Non-pigmented ciliary epithelial cell (primary cell): Measurements from ENCODE around the gene PIPOX.

Source experiments
- DNase-seq: peaks from one replicate; pipeline ENCODE4 v3.0.0-alpha.2; 2010; ENCODE audit warnings: low read depth

PIPOX gene, protein sequence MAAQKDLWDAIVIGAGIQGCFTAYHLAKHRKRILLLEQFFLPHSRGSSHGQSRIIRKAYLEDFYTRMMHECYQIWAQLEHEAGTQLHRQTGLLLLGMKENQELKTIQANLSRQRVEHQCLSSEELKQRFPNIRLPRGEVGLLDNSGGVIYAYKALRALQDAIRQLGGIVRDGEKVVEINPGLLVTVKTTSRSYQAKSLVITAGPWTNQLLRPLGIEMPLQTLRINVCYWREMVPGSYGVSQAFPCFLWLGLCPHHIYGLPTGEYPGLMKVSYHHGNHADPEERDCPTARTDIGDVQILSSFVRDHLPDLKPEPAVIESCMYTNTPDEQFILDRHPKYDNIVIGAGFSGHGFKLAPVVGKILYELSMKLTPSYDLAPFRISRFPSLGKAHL

DNA sequence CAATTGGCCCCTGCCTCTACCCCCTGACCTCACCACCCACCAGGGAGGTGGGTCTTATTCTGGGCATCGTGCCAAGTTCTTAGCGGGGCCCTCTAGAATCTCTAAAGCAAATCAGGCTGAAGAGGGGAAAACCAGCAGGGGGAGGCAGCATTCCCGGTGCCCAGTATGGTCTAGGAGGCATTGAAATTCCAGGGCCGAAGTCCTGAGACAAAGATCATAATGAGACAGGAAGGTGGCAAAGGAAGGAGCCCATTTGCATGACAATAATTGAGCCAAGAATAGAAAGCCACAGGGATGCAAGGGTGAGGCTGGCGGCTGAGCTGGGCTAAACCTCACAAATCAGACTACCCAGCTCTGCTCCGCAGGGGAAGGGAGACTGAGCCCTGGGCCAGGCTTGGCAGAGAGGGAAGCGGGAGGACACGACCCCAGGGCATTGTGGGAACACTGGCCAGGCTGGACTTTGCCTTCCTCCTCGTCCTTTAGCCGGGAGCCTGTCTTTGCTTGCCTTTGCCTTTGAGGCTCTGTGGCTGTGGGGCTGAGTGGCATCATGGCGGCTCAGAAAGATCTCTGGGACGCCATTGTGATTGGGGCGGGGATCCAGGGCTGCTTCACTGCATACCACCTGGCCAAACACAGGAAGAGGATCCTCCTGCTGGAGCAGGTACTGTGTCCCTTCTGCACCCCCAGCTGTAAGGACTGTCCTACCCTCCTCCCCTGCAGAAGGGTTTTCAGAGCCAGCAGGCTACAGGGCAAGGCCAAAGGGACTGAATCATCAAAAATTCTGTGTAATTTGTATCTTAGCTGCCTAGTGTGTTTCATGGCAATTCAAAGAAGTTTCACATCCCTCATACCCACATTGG, at the start of gene PIPOX:
PIPOX (plus strand) TSS at position 463 of the 860 bp plus-strand sequence; CDS start at position 548, 85 bp downstream.
- no peak for DNase-seq

DNA sequence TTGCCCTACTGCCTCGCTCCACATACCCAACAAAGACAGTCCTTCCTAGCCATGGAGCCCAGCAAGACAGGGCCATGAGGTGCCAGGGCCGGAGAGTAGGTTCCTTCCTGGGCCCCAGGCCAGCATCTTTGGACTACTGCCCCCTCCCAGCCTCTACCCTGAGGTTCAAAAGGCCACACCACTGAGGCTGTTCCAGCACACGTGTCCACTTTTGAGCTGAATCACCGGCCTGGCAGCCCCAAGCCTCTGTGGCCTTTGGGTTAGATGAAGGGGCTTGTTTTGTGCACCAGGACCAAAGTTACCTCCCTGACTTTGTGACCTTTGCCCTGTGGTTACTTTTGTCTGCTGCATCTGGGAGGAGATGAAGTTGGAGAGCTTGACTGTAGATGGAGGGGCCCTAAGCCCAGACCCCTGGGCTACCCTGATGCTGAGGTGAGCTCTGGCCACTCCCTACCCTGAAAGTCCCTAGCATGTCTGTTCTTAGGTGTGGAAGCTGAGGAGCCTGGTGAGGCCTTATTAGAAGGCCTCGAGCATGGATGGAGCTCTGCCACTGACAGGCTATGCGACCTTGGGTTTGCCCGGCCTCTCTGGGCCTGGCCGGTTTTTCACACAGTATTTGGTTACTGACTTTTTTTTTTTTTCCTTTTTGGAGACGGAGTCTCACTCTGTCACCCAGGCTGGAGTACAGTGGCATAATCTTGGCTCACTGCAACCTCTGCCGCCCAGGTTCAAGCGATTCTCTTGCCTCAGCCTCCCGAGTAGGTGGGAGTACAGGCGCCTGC, 49.1 kb upstream of the PIPOX start:
- no peak for DNase-seq

DNA sequence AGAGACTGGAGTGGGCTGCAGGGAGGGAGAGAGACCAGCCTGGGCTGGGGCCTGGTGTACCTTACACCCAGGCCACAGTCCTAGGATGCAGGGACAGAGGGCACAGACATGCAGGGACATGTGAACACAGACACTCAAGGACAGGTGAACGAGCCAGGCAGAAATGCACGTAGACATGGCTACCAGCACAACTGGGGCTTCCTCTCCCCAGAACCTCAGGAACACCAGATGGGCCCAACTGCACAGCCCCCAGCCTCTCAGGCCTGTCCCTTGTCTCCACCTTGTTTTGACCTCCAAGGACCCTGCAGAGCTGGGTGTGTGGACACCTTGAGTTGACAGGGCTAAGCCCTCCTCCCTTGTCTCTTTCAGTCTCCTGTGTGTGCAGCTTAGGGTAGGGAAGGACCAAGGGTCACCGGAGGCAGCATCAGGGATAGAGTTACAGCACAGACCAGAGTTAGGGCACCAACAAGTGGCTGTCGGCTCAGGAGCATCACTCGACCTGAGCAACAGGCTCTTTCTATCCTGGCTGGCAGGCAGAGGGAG, 46.3 kb upstream of the PIPOX start:
- no peak for DNase-seq

DNA sequence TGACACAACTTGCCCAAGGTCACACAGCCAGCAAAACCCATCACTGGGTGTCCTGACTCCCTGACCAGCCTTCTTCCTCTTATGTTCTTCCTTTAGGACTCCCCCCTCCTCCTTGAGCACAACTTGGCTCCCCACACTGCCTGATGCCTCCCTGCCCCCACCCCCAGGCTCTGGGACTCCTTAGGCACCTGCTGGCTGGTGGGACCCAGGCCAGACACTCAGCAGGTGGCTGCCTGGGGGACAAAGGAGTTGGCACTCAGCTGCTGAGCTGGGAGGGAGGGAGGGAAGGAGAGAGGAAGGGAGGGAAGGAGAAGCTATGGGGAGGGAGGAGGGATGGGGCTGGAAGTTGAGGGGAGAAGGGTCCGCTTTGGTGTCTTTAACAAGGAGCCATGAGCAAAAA, 45.1 kb upstream of the PIPOX start:
- DNase-seq: no peak

DNA sequence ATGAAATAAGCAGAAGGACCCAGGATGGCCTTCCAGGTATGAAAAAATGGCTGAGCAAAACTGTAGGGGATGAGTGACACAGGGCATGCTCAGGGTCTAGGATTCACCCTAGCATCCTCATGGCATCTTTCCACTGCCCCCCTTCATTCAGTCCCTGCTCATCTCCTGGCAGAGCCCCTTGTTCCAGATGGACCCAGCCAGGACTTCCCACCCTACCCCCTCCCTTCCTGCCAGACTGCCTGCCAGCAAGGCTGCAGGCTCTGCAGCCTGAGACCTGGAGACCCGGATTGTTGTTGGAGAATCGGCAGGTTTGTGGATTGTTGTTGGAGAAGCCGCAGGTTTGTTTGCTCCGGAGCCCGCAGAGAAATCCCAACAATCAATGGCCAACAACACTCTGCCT, 43.7 kb upstream of the PIPOX start:
- no peak for DNase-seq

DNA sequence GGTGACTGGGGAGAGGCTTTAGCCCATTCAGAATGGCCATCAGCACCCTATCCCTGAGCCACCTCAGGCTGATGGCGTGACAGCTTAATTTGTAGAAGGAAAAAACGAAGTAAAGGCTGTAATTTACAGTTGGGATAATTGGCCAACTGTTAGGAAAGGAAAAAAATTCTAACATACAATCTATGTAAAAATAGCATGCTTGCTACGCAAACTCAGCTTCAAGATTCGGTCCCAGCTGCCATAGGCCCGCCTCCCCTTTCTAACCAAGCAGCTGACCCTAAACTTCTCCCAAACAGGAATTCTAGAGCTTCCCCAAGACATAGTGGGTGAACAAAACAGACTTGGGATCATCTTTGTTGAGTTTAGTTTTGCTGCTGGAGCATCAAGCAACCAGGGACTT, 42.0 kb upstream of the PIPOX start:
- DNase-seq: no peak

DNA sequence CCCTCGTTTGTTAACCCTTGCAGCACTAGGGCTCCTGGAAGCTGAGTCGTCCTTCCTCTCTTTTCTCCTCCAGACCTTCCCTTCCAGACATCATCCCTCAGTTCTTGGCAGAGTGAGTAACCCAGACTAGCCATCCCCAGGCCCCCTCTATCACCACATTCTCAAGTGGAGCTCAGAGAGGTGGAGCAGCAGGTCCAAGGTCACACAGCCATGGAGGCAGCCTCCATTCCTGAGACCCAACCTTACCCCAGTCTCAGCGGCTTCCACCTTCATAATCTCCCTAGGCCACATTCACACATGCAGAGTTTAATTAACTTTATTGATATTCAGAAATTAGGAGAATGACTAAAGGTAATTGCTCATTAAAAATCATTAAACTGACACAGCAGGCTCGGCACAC, 40.1 kb upstream of the PIPOX start:
- DNase-seq: no peak

DNA sequence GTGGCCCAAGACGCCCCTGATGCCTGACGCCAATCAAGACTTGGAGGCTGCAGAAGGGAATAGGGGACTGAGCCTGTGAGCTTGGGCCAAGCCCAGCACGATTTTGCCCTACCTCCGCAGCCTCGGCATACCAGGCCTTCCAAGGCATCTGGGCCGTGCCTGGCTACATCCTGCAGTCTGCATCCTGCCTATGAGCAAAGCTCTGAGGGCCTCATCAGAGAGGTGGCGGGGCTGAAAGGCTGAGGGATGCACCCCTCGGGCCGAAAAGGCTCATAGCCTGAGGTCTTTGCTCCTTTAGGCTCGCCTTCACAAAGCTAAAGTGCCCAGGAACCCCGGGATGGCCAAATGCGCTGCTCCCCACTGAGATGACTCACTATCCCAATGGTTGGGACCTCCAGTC, 39.7 kb upstream of the PIPOX start:
- DNase-seq: no peak

DNA sequence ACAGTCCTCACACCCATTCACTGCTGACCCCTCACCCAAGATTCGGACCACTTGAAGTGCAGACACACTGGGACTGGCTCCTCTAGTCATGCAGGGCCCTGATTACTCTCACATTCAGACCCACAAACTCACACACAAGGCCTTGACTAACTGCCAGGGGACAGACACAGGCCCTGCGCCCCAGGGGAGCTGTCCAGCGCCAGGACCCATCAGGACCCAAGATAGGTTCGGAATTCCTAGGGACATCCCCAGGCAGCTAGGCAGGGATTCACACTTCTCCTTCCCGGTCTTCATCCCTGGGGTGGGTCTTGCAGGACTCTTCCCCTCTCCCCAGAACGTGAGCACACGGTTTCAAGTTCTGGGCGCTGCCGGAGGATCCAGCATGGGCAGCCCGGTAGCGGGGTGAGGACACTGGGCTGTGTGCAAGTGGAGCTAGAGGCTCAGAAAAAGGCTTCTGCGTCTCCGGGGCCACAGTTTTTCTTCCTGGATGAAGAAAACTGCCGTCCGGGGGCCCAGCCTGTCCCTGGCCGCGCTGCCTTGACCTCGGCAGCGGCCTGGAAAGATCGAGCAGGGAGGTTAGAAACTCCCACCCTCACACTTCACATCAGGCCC, 38.8 kb upstream of the PIPOX start:
- no peak for DNase-seq

DNA sequence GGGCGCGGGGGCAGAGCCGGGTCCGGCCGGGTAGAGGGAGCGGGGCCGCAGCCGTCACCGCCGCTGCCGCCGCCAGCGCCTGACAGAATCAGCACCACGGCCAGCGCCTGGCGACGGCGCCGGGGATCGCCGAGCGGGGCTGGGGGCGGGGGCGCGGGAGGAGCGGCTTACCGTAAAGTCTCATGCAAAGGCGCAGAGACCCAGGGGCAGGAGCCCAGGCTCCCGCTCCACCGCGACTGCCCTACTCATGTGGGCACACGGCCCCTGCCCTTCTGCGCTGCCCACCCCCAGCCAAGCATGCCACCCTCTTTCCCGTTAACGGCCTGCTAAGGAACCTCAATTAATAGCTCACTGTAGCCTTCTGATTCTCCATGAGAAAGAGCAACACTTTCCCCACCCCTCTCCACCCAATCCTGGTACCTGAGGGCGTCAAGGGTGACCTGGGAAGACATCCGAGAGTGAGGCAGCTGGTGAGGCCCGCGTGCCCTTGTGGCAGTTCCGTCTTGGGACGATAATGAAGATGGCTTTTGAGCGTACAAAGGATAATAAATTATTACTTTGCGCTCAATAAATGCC, 36.9 kb upstream of the PIPOX start, which contains the start of gene SEZ6:
SEZ6 (minus strand) TSS at position 98 of the 576 bp plus-strand sequence. CDS start 164 bp downstream, outside the sequence.
- DNase-seq: no peak

DNA sequence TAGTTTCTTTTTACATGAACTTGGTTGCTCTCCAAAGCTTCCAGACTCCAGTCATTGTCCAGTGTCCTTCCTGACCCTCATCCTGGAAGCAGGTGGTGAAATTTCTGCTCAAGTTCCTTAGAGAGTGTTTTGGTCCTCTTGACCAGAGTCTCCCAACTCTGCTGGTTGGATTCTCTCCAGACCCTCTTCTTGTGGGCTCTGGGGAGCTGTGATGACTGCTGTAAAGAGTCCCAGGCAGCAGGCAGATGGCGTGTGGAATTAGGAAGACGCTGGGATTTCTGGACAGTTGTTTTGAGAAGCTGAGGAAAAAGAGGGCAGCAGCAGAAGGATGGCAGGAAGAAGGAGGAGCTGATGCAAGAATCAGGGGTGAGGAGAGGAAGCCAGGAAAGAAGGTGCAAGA, 35.5 kb upstream of the PIPOX start:
- no peak for DNase-seq

DNA sequence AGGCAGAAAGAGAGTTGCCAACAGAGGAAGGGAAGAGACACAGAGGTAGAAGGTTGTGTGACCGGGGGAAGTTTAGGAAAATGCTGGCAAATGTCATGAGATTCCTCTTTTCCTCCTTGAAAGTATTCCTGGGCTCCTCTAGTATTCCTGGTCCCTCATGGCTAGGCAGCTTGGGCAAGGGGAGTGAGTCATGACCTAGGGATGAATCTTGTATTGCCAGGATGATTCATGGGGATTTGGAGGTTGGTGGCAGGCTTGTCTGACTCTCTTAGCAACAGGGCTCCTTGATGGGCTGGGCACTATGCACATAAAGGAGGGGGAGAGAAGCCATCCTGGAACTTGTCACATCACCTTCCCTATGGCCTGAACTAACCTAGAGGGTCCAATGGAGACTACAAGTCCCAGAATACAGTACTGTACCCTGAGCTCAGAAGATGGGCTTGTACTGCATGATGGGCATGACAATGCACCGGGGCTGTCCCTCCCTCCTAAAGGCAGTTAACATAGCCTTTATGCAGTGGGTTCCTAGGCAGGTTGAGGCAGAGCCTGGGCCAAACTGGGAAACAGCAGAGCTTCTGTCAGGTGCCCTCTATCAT, 35.0 kb upstream of the PIPOX start:
- DNase-seq: no peak

DNA sequence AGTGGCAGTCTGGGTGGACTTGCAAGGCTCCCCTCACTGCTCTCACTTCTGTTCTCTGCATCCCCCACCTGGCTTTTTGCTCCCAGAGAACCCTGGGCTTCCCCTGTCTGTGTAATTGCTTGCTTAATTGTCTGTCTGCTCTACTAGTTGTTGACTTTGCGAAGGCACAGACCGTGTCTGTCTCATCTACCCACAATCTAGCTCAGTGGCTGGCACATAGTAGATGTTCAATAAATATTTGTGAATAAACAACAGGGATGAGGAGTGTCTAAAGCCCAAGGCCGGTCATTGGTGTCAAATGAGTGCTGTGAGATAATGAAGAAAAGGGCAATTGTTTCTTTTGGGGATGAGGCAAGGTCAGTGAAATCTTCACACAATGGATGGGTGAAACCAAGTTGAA, 34.4 kb upstream of the PIPOX start:
- no peak for DNase-seq

DNA sequence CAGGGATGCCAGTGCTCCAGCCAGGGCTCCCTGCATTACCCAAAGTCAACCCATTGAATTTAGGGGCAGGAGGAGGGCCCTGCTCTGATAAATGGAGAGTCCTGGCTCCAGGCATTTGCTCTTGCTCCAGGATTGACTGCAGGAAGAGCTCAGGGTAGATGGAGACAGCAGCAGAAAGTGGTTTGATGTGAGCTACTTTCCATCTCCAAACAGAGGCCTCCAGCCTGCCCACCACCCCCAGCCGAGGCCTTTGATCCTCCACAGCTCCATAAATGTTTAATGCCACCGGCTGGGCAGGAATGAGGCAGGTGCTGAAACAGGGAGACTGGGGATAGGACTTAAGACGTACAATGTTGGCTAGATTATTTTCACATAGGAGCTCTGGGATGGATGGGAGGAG, 32.8 kb upstream of the PIPOX start:
- no peak for DNase-seq

DNA sequence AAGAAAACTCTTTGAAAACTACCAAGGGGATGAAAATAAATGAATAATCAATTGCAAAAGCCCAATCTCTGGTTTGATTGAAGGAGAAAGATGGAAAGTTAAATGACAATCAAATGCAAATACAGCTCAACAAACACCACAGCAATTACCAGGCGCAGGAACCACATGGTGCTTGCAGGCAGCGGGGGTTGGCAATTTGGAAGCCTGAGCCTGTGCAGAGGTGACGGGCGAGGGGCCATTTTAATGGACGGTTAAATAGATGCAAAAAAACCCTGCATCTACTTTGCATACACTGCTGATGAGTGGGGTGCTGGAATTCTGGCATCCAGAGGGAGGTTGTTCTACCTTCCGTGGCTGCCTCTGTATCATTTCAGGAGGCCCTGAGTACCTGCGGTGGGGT, 32.4 kb upstream of the PIPOX start:
- DNase-seq: no peak

DNA sequence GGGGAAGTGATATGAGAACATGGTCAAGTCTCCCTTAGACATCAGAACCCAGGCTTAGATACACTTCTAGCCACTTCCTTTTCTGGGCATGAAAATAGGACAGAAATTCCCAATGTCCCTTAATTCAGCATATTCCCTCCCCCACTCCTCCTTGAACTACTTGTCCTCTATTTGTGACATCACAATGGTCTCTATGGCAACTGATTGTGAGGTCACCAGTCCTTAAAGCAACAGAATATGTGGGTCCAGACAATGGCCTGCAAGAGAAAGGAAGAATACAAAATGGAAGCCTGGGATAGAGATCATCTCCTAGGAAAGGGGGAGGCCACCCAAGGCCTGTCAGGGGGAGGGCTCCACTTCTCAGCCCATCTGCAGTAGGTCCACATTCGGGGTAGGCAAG, 30.4 kb upstream of the PIPOX start:
- no peak for DNase-seq

DNA sequence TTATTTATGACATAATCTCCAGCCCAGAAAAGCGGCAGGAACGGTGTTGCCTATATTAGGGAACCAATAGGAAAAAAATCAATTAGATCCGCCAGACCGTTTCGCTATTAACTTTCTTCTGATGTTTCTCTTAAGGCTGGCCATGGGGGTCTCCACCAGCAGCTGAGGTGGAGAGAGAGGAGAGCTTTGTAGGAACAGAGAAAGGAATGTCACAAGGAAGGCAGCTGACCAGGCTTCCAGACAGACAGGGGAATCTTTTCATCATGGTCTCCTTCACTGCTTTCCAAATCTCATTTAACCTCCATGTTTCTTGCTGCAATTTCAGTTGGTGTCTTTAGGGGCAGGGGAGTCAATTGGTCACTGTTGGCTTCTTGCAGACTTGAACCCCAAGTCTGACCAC, 28.2 kb upstream of the PIPOX start:
- DNase-seq: no peak

DNA sequence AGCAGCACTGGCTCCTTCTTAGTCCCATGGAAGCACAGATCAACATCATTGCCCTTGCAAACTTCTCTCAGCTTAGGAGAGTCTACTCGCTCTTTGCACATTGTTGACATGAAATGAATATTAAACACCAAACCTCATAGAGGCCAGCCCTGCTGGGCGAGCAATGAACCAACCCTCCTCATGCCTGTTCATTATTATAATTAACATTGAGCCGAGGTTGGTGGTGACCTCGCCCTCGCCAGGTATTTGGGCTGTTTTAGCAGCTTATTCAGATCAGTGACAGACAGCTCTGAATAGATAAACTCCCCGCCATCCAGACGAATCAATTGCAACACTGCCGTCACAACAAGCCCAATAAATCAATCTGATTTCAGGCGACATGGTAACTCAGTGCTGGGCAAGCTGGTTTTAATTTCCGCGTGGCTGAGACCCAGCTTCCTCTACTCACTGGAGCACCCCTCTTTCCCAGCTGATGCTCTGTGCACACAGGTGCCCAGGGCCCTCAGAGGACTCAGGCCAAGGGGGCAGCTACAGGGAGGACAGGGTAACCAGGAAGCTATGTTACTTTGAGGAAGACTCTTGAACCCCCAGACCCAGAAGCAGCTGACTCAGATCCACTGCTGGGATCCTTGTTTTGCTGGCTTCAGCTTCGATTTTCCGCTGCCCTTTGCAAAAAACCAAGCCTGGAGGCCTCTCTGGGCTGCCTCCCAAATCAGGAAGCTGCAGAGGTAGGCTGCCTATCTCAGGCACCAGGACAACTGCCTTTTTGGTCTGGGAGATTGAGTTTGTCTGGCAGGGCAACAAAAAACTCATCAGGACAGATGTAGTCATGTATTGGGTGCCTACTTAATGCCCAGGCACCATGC, 26.4 kb upstream of the PIPOX start:
- DNase-seq: no peak

DNA sequence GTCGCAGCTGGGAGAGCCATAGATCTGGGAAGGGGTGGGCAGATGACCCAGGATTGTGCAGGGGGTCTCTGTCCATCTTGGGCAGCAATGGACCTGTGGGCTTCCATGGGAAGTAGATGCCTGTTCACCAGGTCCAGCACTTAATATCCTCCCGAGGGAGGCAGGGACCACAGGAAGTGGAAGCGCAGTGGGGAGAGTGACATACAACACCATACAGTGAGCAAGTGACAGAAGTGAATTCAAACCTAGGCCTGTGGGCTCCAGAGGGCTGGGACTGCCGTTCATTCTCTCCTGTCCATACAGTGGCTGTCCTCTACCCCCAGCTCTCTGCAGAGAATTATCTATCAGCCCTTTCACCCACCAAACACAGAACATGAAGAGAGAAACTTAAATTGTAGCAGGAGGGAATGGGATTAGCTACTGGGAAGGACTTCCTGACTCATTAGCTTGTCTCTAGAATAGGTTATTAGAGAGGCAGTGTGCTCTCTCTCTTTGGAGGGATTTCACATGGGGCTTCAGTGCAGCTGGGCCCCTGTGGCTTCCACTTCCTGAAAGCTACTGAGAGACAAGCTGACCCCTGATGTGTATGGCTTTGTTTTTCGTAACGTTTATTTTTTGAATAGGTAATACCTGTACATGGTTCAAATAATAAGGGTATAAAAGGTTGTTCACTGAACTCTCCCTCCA, 24.0 kb upstream of the PIPOX start:
- no peak for DNase-seq
